HCT116 (cell line): ENCODE data around the gene RPL36A. TPM values are rescaled to one million over a fixed set of nuclear protein-coding genes. Genes with fewer than 3 reads are reported as not detected.

Source experiments
- ATAC-seq: fragments of 200-7000 bp; cut with Tn5 transposase; 2 replicates; pipeline ENCODE4 v1.9.1; 2020; ENCODE audit warnings: mild to moderate bottlenecking, moderate library complexity
- BruUV-seq: library from RNA; stranded (reverse); fragments of 400-500 nt; replicated peaks from 2 replicates; lab custom pipeline; 2021; lab: Mats Ljungman, UMichigan
- CTCF ChIA-PET: fragments of 300-600 bp; sonication (Branson Sonifier 250); formaldehyde crosslinking; loops from one replicate; lab custom pipeline; 2021; ENCODE audit warnings: antibody characterized with exemption; lab: Charles Lee
- POLR2A ChIA-PET: fragments of 300-600, 350-600 bp; sonication (Branson Sonifier 250); formaldehyde crosslinking; loops from one replicate; lab custom pipeline; 2021; ENCODE audit warnings: antibody characterized with exemption; lab: Charles Lee
- RAD21 ChIA-PET, 2 experiments: fragments of 300-600 bp; sonication (Branson Sonifier 250); formaldehyde crosslinking; loops; one replicate each; lab custom pipeline; 2023; ENCODE audit warnings: low total read pairs in 2 of 2; ENCODE audit not compliant: uncharacterized antibody in 2 of 2, unreplicated experiment in 2 of 2, low non-redundant PET in 1 of 2; lab: Charles Lee
- DNase-seq: peaks from one replicate; pipeline ENCODE4 v3.0.0-alpha.2; 2010; ENCODE audit warnings: low read depth, low spot score
- H2AFZ ChIP-seq: fragments of 200-600 bp; shearing (Covaris generic), sonication (generic); 2 replicates; pipeline ENCODE4 v1.6.1; 2017; ENCODE audit warnings: low read depth, mixed run types, mixed read lengths, antibody characterized with exemption, low read length; ENCODE audit not compliant: poor library complexity, severe bottlenecking
- H3K27ac ChIP-seq: 2 replicates; pipeline ENCODE4 v1.5.1; 2012; ENCODE audit warnings: low read depth, low read length
- H3K27me3 ChIP-seq: fragments of 200-600 bp; sonication (generic); 2 replicates; pipeline ENCODE4 v1.6.1; 2016; ENCODE audit warnings: mixed run types, low read length, mixed read lengths; ENCODE audit not compliant: insufficient read depth
- H3K36me3 ChIP-seq, 2 experiments: fragments of 200-500 bp in 1 of 2; fragments of 200-600 bp in 1 of 2; sonication (Bioruptor generic) in 1 of 2; sonication (generic) in 1 of 2; 2 replicates each; pipeline versions ENCODE4 v1.5.1 to v1.6.1; 2014 to 2016; ENCODE audit warnings: low read length in 2 of 2, inconsistent platforms in 1 of 2, mixed read lengths in 1 of 2, mixed run types in 1 of 2; ENCODE audit not compliant: insufficient read depth in 2 of 2, control insufficient read depth in 1 of 2
- H3K4me1 ChIP-seq, 2 experiments: fragments of 200-600 bp in 1 of 2; sonication (generic) in 1 of 2; 2 replicates each; pipeline versions ENCODE4 v1.5.1 to v1.6.1; 2012 to 2017; ENCODE audit warnings: low read length in 2 of 2, inconsistent platforms in 1 of 2, mild to moderate bottlenecking in 1 of 2, mixed read lengths in 1 of 2, mixed run types in 1 of 2, moderate library complexity in 1 of 2; ENCODE audit not compliant: insufficient read depth in 2 of 2, control insufficient read depth in 1 of 2
- H3K4me2 ChIP-seq: fragments of 200-600 bp; sonication (generic); 2 replicates; pipeline ENCODE4 v1.6.1; 2017; ENCODE audit warnings: mixed run types, low read length, mixed read lengths
- H3K4me3 ChIP-seq, 2 experiments: fragments of 200-600 bp in 1 of 2; sonication (generic) in 1 of 2; replicated peaks in 1 of 2; 2 replicates each; pipeline ENCODE4 v1.5.1; 2011 to 2016; ENCODE audit warnings: low read length in 2 of 2, control low read depth in 1 of 2, low read depth in 1 of 2, mild to moderate bottlenecking in 1 of 2, mixed read lengths in 1 of 2, mixed run types in 1 of 2
- H3K79me2 ChIP-seq: fragments of 200-600 bp; sonication (generic); 2 replicates; pipeline ENCODE4 v1.6.1; 2017; ENCODE audit warnings: mild to moderate bottlenecking, mixed run types, low read length, moderate library complexity, mixed read lengths; ENCODE audit not compliant: insufficient read depth
- H3K9ac ChIP-seq: fragments of 200-600 bp; sonication (generic); 2 replicates; pipeline ENCODE4 v1.6.1; 2016; ENCODE audit warnings: low read length, mixed read lengths
- H3K9me2 ChIP-seq: fragments of 200-600 bp; sonication (generic), shearing (Covaris generic); 2 replicates; pipeline ENCODE4 v1.6.1; 2017; ENCODE audit warnings: mixed run types, mild to moderate bottlenecking, moderate library complexity; ENCODE audit not compliant: insufficient read depth
- H3K9me3 ChIP-seq, 2 experiments: fragments of 200-500 bp in 1 of 2; fragments of 200-600 bp in 1 of 2; sonication (Bioruptor generic) in 1 of 2; sonication (generic) in 1 of 2; 2 replicates each; pipeline ENCODE4 v1.6.1; 2014 to 2017; ENCODE audit warnings: low read length in 2 of 2, mixed read lengths in 2 of 2, inconsistent platforms in 1 of 2, low read depth in 1 of 2, mild to moderate bottlenecking in 1 of 2, mixed run types in 1 of 2, moderate library complexity in 1 of 2; ENCODE audit not compliant: control insufficient read depth in 1 of 2, insufficient read depth in 1 of 2
- H4K20me1 ChIP-seq: fragments of 200-600 bp; sonication (generic), shearing (Covaris generic); 2 replicates; pipeline ENCODE4 v1.6.1; 2017; ENCODE audit warnings: mixed run types, mild to moderate bottlenecking, moderate library complexity; ENCODE audit not compliant: insufficient read depth
- ATF3 ChIP-seq: IDR thresholded peaks from 2 replicates; pipeline ENCODE4 v1.6.1; 2012
- CEBPB ChIP-seq: IDR thresholded peaks from 2 replicates; pipeline ENCODE4 v1.6.1; 2012; ENCODE audit warnings: low read depth
- EGR1 ChIP-seq: IDR thresholded peaks from 2 replicates; pipeline ENCODE4 v1.6.1; 2012; ENCODE audit warnings: low read depth
- ELF1 ChIP-seq: IDR thresholded peaks from 2 replicates; pipeline ENCODE4 v1.6.1; 2012; ENCODE audit warnings: low read depth, borderline replicate concordance
- JUND ChIP-seq: IDR thresholded peaks from 2 replicates; pipeline ENCODE4 v1.6.1; 2012
- POLR2A ChIP-seq: IDR thresholded peaks from 2 replicates; pipeline ENCODE4 v1.7.0; 2011; ENCODE audit warnings: borderline replicate concordance; ENCODE audit not compliant: insufficient read depth, insufficient read length; ENCODE audit errors: extremely low read depth
- POLR2AphosphoS5 ChIP-seq: IDR thresholded peaks from 2 replicates; pipeline ENCODE4 v1.6.1; 2011; ENCODE audit warnings: mild to moderate bottlenecking, low read depth, low read length, moderate library complexity
- SP1 ChIP-seq: IDR thresholded peaks from 2 replicates; pipeline ENCODE4 v1.6.1; 2012; ENCODE audit warnings: low read depth
- SRF ChIP-seq: IDR thresholded peaks from 2 replicates; pipeline ENCODE4 v1.6.1; 2012; ENCODE audit warnings: low read depth
- YY1 ChIP-seq: IDR thresholded peaks from 2 replicates; pipeline ENCODE4 v1.6.1; 2011; ENCODE audit warnings: low read length, low read depth, moderate library complexity, mild to moderate bottlenecking; ENCODE audit not compliant: insufficient replicate concordance; ENCODE audit errors: extremely low read depth
- ZBTB33 ChIP-seq: IDR thresholded peaks from 2 replicates; pipeline ENCODE4 v1.6.1; 2011; ENCODE audit warnings: mild to moderate bottlenecking, low read length, moderate library complexity; ENCODE audit not compliant: insufficient replicate concordance; ENCODE audit errors: extremely low read depth
- intact Hi-C: fragments of 100-400 bp; cut with micrococcal nuclease; formaldehyde crosslinking; loops from 2 replicates; pipeline ENCODE4 v1.10.0; 2022
- total RNA-seq: library from RNA; stranded (reverse); gene quantifications from one replicate; pipeline ENCODE4 v1.2.1, GENCODE V29; 2021; ENCODE audit not compliant: unreplicated experiment
- TF ChIP-seq, protein P1 (sequence below), 3 experiments: fragments of 200-600 bp in 1 of 3; sonication (generic) in 1 of 3; IDR thresholded peaks in 2 of 3; conservative IDR thresholded peaks in 1 of 3; 2 replicates each; pipeline ENCODE4 v1.5.1; 2012 to 2017; ENCODE audit warnings: low read depth in 2 of 3, low read length in 2 of 3, antibody characterized with exemption in 1 of 3, borderline replicate concordance in 1 of 3, control low read depth in 1 of 3, mild to moderate bottlenecking in 1 of 3, mixed read lengths in 1 of 3, mixed run types in 1 of 3, moderate library complexity in 1 of 3; ENCODE audit not compliant: insufficient read depth in 1 of 3

RPL36A gene
- total RNA-seq, 1 experiment from 2014 or later: 360 TPM

DNA sequence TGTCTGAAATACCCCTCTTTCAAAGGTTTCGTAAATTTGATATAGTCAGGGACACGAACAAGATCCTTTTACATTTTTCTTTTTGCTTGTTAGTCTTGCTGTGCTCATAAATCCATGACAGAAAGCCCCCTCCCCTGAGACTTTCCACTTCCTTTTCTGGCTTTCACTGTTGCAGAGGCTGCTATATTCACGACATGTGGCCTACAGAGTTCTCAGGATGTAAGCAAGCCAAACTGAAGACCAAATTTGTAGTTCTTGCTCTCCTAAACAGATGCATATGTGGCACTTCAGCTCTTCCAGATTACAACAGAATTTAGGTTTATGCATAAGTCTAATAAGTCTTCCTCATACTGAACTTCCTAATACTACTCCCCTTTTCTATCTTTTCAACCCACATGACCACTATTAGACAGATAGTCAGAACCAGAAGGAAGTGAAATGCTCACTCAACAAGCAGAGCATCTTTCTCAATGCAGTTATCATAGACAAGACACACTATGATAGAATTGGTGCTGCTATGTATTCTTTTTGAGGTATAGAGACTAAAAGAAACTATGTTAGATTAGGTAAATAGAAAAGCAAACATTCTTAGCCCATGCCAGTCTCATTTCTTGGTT, 19.8 kb upstream of the RPL36A start:
- ChIA-PET CTCF (no interaction called here), RAD21 (no interaction called here), POLR2A (no interaction called here)
- H3K9me2 ChIP-seq: no peaks in the 10 kb centered on the region
- H3K4me3 ChIP-seq: no peak overlapping the region
- H3K4me1 ChIP-seq: no peaks in the 10 kb centered on the region
- TF ChIP-seq ELF1 (no peak), EGR1 (no peak), CEBPB (no peak)
- TF ChIP-seq, protein P1, sequence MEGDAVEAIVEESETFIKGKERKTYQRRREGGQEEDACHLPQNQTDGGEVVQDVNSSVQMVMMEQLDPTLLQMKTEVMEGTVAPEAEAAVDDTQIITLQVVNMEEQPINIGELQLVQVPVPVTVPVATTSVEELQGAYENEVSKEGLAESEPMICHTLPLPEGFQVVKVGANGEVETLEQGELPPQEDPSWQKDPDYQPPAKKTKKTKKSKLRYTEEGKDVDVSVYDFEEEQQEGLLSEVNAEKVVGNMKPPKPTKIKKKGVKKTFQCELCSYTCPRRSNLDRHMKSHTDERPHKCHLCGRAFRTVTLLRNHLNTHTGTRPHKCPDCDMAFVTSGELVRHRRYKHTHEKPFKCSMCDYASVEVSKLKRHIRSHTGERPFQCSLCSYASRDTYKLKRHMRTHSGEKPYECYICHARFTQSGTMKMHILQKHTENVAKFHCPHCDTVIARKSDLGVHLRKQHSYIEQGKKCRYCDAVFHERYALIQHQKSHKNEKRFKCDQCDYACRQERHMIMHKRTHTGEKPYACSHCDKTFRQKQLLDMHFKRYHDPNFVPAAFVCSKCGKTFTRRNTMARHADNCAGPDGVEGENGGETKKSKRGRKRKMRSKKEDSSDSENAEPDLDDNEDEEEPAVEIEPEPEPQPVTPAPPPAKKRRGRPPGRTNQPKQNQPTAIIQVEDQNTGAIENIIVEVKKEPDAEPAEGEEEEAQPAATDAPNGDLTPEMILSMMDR (IDR thresholded peaks at IDR 0.05 in 2 of 3, conservative IDR thresholded peaks at IDR 0.05 in 1 of 3; ENCODE audit: borderline replicate concordance in 1 of 3, insufficient read depth in 1 of 3, low read depth in 2 of 3, low read length in 2 of 3): no peak
- H3K9ac ChIP-seq: no peak overlapping the region
- no peaks in the 10 kb centered on the region for H3K27me3 ChIP-seq
- BruUV-seq: no TSS peak
- DNase-seq (no peak), ATAC-seq (no peak)
- H3K36me3 ChIP-seq: no peaks in the 10 kb centered on the region
- no peak overlapping the region for H3K4me2 ChIP-seq
- H4K20me1 ChIP-seq: no peaks in the 10 kb centered on the region
- intact Hi-C loops: no loop called here
- H3K27ac ChIP-seq: no peak overlapping the region
- no peak overlapping the region for H2AFZ ChIP-seq
- H3K79me2 ChIP-seq: no peaks in the 10 kb centered on the region
- H3K9me3 ChIP-seq: no peaks in the 10 kb centered on the region

- no peak overlapping the region for H3K9ac ChIP-seq
- no peaks in the 10 kb centered on the region for H3K36me3 ChIP-seq
- no peak overlapping the region for H2AFZ ChIP-seq
- H4K20me1 ChIP-seq: no peaks in the 10 kb centered on the region
- no peak overlapping the region for H3K4me3 ChIP-seq
- BruUV-seq: no TSS peak
- H3K4me2 ChIP-seq: no peak overlapping the region
- no peaks in the 10 kb centered on the region for H3K9me3 ChIP-seq
- H3K27me3 ChIP-seq: no peaks in the 10 kb centered on the region
- no peaks in the 10 kb centered on the region for H3K9me2 ChIP-seq
- no peaks in the 10 kb centered on the region for H3K4me1 ChIP-seq
- ChIA-PET CTCF (interaction anchor here (1.5 kb wide), 1 partner anchor 13 kb away, joined by 4 read pairs; the partner anchor contains the start of gene RPL36A), RAD21 (no interaction called here), POLR2A (interaction anchor here (1.6 kb wide), 1 partner anchor 13 kb away, joined by 7 read pairs; the partner anchor contains the start of gene RPL36A)
- no peaks in the 10 kb centered on the region for H3K79me2 ChIP-seq
- intact Hi-C loops: no loop called here
- ATAC-seq (no peak), DNase-seq (no peak)
- no peak overlapping the region for H3K27ac ChIP-seq
- TF ChIP-seq POLR2AphosphoS5 (no peak), POLR2A (no peak), ATF3 (no peak), SRF (no peak), EGR1 (no peak), YY1 (no peak), ZBTB33 (no peak), SP1 (no peak), JUND (no peak)
These were observed 13.3 kb upstream of the RPL36A start for GRCh38 chrX:101377547-101377946.
